NCI-H774 (cell line): ENCODE measurements around the gene MLF2.
"Not testable (repeated sequence)": the region's sequence is repeated elsewhere in the genome, so short reads cannot be mapped to it uniquely, and the experiment has no call there.

Source experiments
- DNase-seq: peaks from one replicate; lab custom pipeline; 2025; lab: John Stamatoyannopoulos, UW

The MLF2 gene

GRCh38 chr12:6734506-6735387 lies 18.2 kb downstream of the MLF2 start:
- no peak for DNase-seq

- DNase-seq, result no peak
These were observed 22.8 kb downstream of the MLF2 start for GRCh38 chr12:6730169-6730568.

GRCh38 chr12:6729186-6729585 lies 23.8 kb downstream of the MLF2 start:
- DNase-seq, result no peak

- DNase-seq, result no peak
These were observed 27.6 kb downstream of the MLF2 start for GRCh38 chr12:6725350-6725749.

- DNase-seq, result peak; percentile 48
These were observed 28.5 kb downstream of the MLF2 start for GRCh38 chr12:6724409-6724797.

GRCh38 chr12:6723607-6724408 lies 29.1 kb downstream of the MLF2 start, which contains the start of gene COPS7A:
Gene COPS7A (plus strand): TSS chr12:6724046. CDS start chr12:6724657, 611 bp downstream.
- DNase-seq, result peak; percentile 100

- DNase-seq, result no peak
These were observed 30.1 kb downstream of the MLF2 start for GRCh38 chr12:6722863-6723262.

GRCh38 chr12:6716874-6717437 lies 36.0 kb downstream of the MLF2 start:
- DNase-seq, result no peak

- not testable (repeated sequence) for DNase-seq
These were observed 36.7 kb downstream of the MLF2 start for GRCh38 chr12:6716031-6716873.

GRCh38 chr12:6708960-6709394 lies 44.0 kb downstream of the MLF2 start:
- DNase-seq, result no peak

GRCh38 chr12:6708351-6708750 lies 44.6 kb downstream of the MLF2 start:
- not testable (repeated sequence) for DNase-seq

- DNase-seq, result no peak
These were observed 49.3 kb downstream of the MLF2 start for GRCh38 chr12:6703631-6704030.

- no peak for DNase-seq
These were observed 51.7 kb downstream of the MLF2 start for GRCh38 chr12:6701078-6701768.

- DNase-seq, result no peak
These were observed 52.3 kb downstream of the MLF2 start, which contains the start of gene PIANP for GRCh38 chr12:6700646-6701051. Gene PIANP (minus strand): TSS chr12:6700815. CDS start chr12:6698061, 2,754 bp downstream.

- DNase-seq, result no peak
These were observed 52.8 kb downstream of the MLF2 start for GRCh38 chr12:6699989-6700645.

GRCh38 chr12:6699259-6699988 lies 53.5 kb downstream of the MLF2 start:
- no peak for DNase-seq

- DNase-seq, result no peak
These were observed 54.4 kb downstream of the MLF2 start for GRCh38 chr12:6698352-6699046.
